GM18907 (cell line): ENCODE data around the gene ADGB.
"Not testable (repeated sequence)": the region's sequence is repeated elsewhere in the genome, so short reads cannot be mapped to it uniquely, and the experiment has no call there.

Experiments used
- ATAC-seq: cut with Tn5 transposase; IDR thresholded peaks from one replicate; pipeline ENCODE4 v1.9.1; 2021; ENCODE audit warnings: mild to moderate bottlenecking, moderate library complexity; ENCODE audit not compliant: unreplicated experiment

The ADGB gene

GRCh38 chr6:146753306-146753705 is 154.5 kb downstream of the ADGB start:
- no peak for ATAC-seq

- ATAC-seq, result no peak
Observed at GRCh38 chr6:146767632-146768031, 168.9 kb downstream of the ADGB start.

GRCh38 chr6:146768722-146769121 is 169.9 kb downstream of the ADGB start:
- ATAC-seq, result no peak

GRCh38 chr6:146770275-146770964 is 171.6 kb downstream of the ADGB start:
- ATAC-seq, result peak; percentile 23

GRCh38 chr6:146770965-146771735 is 172.4 kb downstream of the ADGB start:
- ATAC-seq, result peak; percentile 53

- no peak for ATAC-seq
Observed at GRCh38 chr6:146775220-146775619, 176.4 kb downstream of the ADGB start.

- no peak for ATAC-seq
Observed at GRCh38 chr6:146781836-146782235, 183.1 kb downstream of the ADGB start.

GRCh38 chr6:146785001-146785585 is 186.3 kb downstream of the ADGB start:
- peak; percentile 89 for ATAC-seq

- no peak for ATAC-seq
Observed at GRCh38 chr6:146787876-146788508, 189.2 kb downstream of the ADGB start.

- ATAC-seq, result no peak
Observed at GRCh38 chr6:146790561-146791091, 191.9 kb downstream of the ADGB start.

GRCh38 chr6:146791930-146792329 is 193.2 kb downstream of the ADGB start:
- ATAC-seq, result no peak

GRCh38 chr6:146793218-146793617 is 194.4 kb downstream of the ADGB start:
- not testable (repeated sequence) for ATAC-seq

- no peak for ATAC-seq
Observed at GRCh38 chr6:146795479-146796133, 196.8 kb downstream of the ADGB start.

GRCh38 chr6:146803167-146803566 is 204.4 kb downstream of the ADGB start:
- ATAC-seq, result not testable (repeated sequence)

GRCh38 chr6:146803601-146804000 is 204.8 kb downstream of the ADGB start:
- ATAC-seq, result no peak

- no peak for ATAC-seq
Observed at GRCh38 chr6:146805546-146806325, 207.0 kb downstream of the ADGB start.

GRCh38 chr6:146809014-146809413 is 210.2 kb downstream of the ADGB start:
- not testable (repeated sequence) for ATAC-seq

- ATAC-seq, result not testable (repeated sequence)
Observed at GRCh38 chr6:146812811-146813321, 214.1 kb downstream of the ADGB start.

- no peak for ATAC-seq
Observed at GRCh38 chr6:146813554-146813953, 214.8 kb downstream of the ADGB start.
